ENCODE measurements around the gene TMEM205. TPM values are rescaled to one million over a fixed set of nuclear protein-coding genes. Genes with fewer than 3 reads are reported as not detected.

TMEM205 gene
- total and polyA plus RNA-seq, 2 experiments from 2014 or later, result 123 to 293 TPM

DNA sequence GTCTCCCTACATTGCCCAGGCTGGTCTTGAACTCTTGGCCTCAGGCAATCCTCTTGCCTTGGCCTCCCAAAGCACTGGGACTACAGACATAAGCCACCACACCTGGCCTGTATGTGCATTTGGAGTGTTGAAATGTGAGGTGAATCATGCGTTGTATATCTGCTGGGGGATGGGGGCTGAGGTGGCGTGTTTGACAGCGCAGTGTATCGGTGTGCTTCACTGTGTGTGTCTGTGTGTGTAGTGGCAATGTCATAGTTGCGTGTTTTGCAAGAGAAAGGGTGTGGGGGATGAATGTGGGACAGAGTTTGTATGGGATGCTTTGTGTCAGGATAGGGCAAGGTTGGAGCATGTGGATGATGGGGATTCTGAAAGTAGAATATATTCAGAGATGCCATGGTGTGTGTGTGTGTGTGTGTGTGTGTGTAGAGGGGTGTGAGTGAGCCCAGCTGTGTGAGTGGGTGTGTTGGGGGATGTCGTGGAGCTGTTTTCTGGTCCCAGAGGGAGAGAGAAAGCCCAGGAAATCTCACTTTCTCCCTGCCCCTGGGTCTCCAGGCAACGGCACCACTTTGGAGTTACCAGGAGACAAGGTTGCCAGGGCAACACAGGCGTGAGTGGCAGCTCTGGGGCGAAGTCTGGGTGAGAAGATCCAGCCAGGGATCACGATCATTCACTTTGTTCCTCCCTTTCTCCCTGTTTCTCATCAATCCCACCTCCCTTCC is 27.3 kb upstream of the TMEM205 start:
- Mint-ChIP-seq H3K27ac (no peak overlapping the region), H3K4me3 (peak overlapping the region; percentile 9; the same call in 2 of the 3 replicates), H3K27me3 (ENCODE audit: insufficient read depth, low read depth, poor library complexity) (peaks cover 9% of the 10 kb centered on the region), H3K9me3 (no peaks in the 10 kb centered on the region), H3K4me1 (peaks cover 15% of the 10 kb centered on the region), H3K36me3 (ENCODE audit: low read depth) (peaks cover 15% of the 10 kb centered on the region)
- Histone ChIP-seq H4K20me1 (replicated peaks; ENCODE audit: insufficient read depth) (peaks cover 5% of the 10 kb centered on the region; the same call in 1 of the 2 replicates), H3K9me2 (ENCODE audit: insufficient read depth) (no peaks in the 10 kb centered on the region), H3K36me3 (ENCODE audit: insufficient read depth) (no peaks in the 10 kb centered on the region), H3K4me2 (0 out of 2 replicates have a peak overlapping the region, but pooled peaks have one; percentile 44), H3K27me3 (ENCODE audit: insufficient read depth) (no peaks in the 10 kb centered on the region), H3K27ac (ENCODE audit: low read depth) (peak overlapping the region; percentile 29; the same call in 1 of the 2 replicates), H3F3A (replicated peaks; ENCODE audit: low read depth) (0 out of 2 replicates have a peak, but pooled peaks cover 6% of the 10 kb centered on the region), H3K79me2 (replicated peaks; ENCODE audit: insufficient read depth) (peaks cover 10% of the 10 kb centered on the region; the same call in 1 of the 2 replicates), H3K4me1 (ENCODE audit: insufficient read depth) (peaks cover 10% of the 10 kb centered on the region), H3K4me3 (no peak overlapping the region; the same call in 1 of the 2 replicates), H2AFZ (no peak overlapping the region)
- TF ChIP-seq STAT1 (IDR thresholded peaks at IDR 0.05; ENCODE audit: unreplicated experiment) (no peak), NANOG (IDR thresholded peaks at IDR 0.05; ENCODE audit: borderline replicate concordance) (no peak), ZNF331 (CRISPR knock-in tag; IDR thresholded peaks at IDR 0.05; ENCODE audit: low read depth) (no peak), CREB1 (CRISPR knock-in tag; IDR thresholded peaks at IDR 0.05; ENCODE audit: low read depth) (no peak), JUNB (IDR thresholded peaks at IDR 0.05; ENCODE audit: unreplicated experiment) (no peak), ZNF114 (CRISPR knock-in tag; IDR thresholded peaks at IDR 0.05) (no peak), POLR2AphosphoS5 (IDR thresholded peaks at IDR 0.05; ENCODE audit: low read depth) (no peak), EZH2 (IDR thresholded peaks at IDR 0.05; ENCODE audit: low read depth, unreplicated experiment) (no peak), EZH2phosphoT487 (IDR thresholded peaks at IDR 0.05; ENCODE audit: unreplicated experiment) (no peak)
- TF ChIP-seq, protein P1, sequence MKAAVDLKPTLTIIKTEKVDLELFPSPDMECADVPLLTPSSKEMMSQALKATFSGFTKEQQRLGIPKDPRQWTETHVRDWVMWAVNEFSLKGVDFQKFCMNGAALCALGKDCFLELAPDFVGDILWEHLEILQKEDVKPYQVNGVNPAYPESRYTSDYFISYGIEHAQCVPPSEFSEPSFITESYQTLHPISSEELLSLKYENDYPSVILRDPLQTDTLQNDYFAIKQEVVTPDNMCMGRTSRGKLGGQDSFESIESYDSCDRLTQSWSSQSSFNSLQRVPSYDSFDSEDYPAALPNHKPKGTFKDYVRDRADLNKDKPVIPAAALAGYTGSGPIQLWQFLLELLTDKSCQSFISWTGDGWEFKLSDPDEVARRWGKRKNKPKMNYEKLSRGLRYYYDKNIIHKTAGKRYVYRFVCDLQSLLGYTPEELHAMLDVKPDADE (IDR thresholded peaks at IDR 0.05), result no peak
- TF ChIP-seq, protein P2, sequence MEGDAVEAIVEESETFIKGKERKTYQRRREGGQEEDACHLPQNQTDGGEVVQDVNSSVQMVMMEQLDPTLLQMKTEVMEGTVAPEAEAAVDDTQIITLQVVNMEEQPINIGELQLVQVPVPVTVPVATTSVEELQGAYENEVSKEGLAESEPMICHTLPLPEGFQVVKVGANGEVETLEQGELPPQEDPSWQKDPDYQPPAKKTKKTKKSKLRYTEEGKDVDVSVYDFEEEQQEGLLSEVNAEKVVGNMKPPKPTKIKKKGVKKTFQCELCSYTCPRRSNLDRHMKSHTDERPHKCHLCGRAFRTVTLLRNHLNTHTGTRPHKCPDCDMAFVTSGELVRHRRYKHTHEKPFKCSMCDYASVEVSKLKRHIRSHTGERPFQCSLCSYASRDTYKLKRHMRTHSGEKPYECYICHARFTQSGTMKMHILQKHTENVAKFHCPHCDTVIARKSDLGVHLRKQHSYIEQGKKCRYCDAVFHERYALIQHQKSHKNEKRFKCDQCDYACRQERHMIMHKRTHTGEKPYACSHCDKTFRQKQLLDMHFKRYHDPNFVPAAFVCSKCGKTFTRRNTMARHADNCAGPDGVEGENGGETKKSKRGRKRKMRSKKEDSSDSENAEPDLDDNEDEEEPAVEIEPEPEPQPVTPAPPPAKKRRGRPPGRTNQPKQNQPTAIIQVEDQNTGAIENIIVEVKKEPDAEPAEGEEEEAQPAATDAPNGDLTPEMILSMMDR (conservative IDR thresholded peaks at IDR 0.05; ENCODE audit: low read depth in 2 of 2), result no peak
- TF ChIP-seq, protein P3, sequence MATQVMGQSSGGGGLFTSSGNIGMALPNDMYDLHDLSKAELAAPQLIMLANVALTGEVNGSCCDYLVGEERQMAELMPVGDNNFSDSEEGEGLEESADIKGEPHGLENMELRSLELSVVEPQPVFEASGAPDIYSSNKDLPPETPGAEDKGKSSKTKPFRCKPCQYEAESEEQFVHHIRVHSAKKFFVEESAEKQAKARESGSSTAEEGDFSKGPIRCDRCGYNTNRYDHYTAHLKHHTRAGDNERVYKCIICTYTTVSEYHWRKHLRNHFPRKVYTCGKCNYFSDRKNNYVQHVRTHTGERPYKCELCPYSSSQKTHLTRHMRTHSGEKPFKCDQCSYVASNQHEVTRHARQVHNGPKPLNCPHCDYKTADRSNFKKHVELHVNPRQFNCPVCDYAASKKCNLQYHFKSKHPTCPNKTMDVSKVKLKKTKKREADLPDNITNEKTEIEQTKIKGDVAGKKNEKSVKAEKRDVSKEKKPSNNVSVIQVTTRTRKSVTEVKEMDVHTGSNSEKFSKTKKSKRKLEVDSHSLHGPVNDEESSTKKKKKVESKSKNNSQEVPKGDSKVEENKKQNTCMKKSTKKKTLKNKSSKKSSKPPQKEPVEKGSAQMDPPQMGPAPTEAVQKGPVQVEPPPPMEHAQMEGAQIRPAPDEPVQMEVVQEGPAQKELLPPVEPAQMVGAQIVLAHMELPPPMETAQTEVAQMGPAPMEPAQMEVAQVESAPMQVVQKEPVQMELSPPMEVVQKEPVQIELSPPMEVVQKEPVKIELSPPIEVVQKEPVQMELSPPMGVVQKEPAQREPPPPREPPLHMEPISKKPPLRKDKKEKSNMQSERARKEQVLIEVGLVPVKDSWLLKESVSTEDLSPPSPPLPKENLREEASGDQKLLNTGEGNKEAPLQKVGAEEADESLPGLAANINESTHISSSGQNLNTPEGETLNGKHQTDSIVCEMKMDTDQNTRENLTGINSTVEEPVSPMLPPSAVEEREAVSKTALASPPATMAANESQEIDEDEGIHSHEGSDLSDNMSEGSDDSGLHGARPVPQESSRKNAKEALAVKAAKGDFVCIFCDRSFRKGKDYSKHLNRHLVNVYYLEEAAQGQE (IDR thresholded peaks at IDR 0.05; ENCODE audit: unreplicated experiment), result no peak
- TF ChIP-seq, protein P4, sequence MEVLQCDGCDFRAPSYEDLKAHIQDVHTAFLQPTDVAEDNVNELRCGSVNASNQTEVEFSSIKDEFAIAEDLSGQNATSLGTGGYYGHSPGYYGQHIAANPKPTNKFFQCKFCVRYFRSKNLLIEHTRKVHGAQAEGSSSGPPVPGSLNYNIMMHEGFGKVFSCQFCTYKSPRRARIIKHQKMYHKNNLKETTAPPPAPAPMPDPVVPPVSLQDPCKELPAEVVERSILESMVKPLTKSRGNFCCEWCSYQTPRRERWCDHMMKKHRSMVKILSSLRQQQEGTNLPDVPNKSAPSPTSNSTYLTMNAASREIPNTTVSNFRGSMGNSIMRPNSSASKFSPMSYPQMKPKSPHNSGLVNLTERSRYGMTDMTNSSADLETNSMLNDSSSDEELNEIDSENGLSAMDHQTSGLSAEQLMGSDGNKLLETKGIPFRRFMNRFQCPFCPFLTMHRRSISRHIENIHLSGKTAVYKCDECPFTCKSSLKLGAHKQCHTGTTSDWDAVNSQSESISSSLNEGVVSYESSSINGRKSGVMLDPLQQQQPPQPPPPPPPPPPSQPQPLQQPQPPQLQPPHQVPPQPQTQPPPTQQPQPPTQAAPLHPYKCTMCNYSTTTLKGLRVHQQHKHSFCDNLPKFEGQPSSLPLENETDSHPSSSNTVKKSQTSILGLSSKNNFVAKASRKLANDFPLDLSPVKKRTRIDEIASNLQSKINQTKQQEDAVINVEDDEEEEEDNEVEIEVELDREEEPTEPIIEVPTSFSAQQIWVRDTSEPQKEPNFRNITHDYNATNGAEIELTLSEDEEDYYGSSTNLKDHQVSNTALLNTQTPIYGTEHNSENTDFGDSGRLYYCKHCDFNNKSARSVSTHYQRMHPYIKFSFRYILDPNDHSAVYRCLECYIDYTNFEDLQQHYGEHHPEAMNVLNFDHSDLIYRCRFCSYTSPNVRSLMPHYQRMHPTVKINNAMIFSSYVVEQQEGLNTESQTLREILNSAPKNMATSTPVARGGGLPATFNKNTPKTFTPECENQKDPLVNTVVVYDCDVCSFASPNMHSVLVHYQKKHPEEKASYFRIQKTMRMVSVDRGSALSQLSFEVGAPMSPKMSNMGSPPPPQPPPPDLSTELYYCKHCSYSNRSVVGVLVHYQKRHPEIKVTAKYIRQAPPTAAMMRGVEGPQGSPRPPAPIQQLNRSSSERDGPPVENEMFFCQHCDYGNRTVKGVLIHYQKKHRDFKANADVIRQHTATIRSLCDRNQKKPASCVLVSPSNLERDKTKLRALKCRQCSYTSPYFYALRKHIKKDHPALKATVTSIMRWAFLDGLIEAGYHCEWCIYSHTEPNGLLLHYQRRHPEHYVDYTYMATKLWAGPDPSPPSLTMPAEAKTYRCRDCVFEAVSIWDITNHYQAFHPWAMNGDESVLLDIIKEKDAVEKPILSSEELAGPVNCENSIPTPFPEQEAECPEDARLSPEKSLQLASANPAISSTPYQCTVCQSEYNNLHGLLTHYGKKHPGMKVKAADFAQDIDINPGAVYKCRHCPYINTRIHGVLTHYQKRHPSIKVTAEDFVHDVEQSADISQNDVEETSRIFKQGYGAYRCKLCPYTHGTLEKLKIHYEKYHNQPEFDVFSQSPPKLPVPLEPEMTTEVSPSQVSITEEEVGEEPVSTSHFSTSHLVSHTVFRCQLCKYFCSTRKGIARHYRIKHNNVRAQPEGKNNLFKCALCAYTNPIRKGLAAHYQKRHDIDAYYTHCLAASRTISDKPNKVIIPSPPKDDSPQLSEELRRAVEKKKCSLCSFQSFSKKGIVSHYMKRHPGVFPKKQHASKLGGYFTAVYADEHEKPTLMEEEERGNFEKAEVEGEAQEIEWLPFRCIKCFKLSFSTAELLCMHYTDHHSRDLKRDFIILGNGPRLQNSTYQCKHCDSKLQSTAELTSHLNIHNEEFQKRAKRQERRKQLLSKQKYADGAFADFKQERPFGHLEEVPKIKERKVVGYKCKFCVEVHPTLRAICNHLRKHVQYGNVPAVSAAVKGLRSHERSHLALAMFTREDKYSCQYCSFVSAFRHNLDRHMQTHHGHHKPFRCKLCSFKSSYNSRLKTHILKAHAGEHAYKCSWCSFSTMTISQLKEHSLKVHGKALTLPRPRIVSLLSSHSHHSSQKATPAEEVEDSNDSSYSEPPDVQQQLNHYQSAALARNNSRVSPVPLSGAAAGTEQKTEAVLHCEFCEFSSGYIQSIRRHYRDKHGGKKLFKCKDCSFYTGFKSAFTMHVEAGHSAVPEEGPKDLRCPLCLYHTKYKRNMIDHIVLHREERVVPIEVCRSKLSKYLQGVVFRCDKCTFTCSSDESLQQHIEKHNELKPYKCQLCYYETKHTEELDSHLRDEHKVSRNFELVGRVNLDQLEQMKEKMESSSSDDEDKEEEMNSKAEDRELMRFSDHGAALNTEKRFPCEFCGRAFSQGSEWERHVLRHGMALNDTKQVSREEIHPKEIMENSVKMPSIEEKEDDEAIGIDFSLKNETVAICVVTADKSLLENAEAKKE (CRISPR knock-in tag; IDR thresholded peaks at IDR 0.05), result no peak
- peak; percentile 3; the same call in 1 of the 3 replicates for ATAC-seq
- peak; percentile 84 for DNase-seq (ENCODE audit: low spot score)

Data from GM23338 (cell line).